HEK293T (cell line): ENCODE results near the gene PLPP2.

ENCODE experiments used
- BHLHE40 ChIP-seq: fragments of 450-650 bp; IDR thresholded peaks from 2 replicates; pipeline ENCODE4 v1.6.1; 2016; ENCODE audit warnings: mild to moderate bottlenecking, moderate library complexity, borderline replicate concordance
- CTBP1 ChIP-seq: fragments of 450-650 bp; IDR thresholded peaks from 2 replicates; pipeline ENCODE4 v1.6.1; 2016; ENCODE audit warnings: borderline replicate concordance
- FOXM1 ChIP-seq: fragments of 450-650 bp; IDR thresholded peaks from 2 replicates; pipeline ENCODE4 v1.6.1; 2017; ENCODE audit warnings: mild to moderate bottlenecking, borderline replicate concordance
- SP1 ChIP-seq: fragments of 450-650 bp; IDR thresholded peaks from 2 replicates; pipeline ENCODE4 v1.6.1; 2017
- SUZ12 ChIP-seq: fragments of 450-650 bp; IDR thresholded peaks from 2 replicates; pipeline ENCODE4 v1.6.1; 2016; ENCODE audit warnings: mild to moderate bottlenecking
- TARDBP ChIP-seq: fragments of 450-650 bp; IDR thresholded peaks from 2 replicates; pipeline ENCODE4 v1.6.1; 2016
- ZNF384 ChIP-seq: fragments of 450-650 bp; IDR thresholded peaks from 2 replicates; pipeline ENCODE4 v1.6.1; 2016

- TF ChIP-seq CTBP1 (no peak), SP1 (no peak), FOXM1 (no peak), BHLHE40 (no peak), ZNF384 (no peak), SUZ12 (no peak), TARDBP (no peak)
These were observed 15.1 kb upstream of the PLPP2 start for GRCh38 chr19:306151-306900.
